Pancreas (tissue), 10 donors: Measurements from ENCODE around the gene ARHGAP26. TPM values are rescaled to one million over a fixed set of nuclear protein-coding genes. Genes with fewer than 3 reads are reported as not detected.
A peak's percentile ranks its signal among the peaks of the same experiment; 100 is the strongest.

Experiments used
- ATAC-seq, 4 donors: fragments of 200-7000 bp; cut with Tn5 transposase; one replicate each; pipeline versions ENCODE4 v1.8.0 to v1.9.1; 2020; ENCODE audit warnings: mild to moderate bottlenecking in 4 of 4, moderate library complexity in 4 of 4
- DNase-seq, 6 donors: peaks; one replicate each; pipeline ENCODE4 v3.0.0-alpha.2; 2020
- FAIRE-seq: peaks from 2 replicates; lab custom pipeline; 2012; peaks lifted over from hg19 to GRCh38; lab: Jason Lieb, UNC
- H3K27ac ChIP-seq, 4 donors: fragments of 200-600 bp; sonication (generic); 1 replicate in 3 of 4; 2 replicates in 1 of 4; pipeline versions ENCODE4 v1.5.0 to v1.8.0; 2020
- H3K27me3 ChIP-seq, 4 donors: fragments of 200-600 bp; one replicate each; pipeline ENCODE4 v1.8.0; 2021
- H3K36me3 ChIP-seq, 3 donors: fragments of 200-600 bp; sonication (generic) in 1 of 3; one replicate each; pipeline versions ENCODE4 v1.5.0 to v1.8.0; 2020 to 2021
- H3K4me1 ChIP-seq, 3 donors: fragments of 200-600 bp; one replicate each; pipeline ENCODE4 v1.8.0; 2021
- H3K4me3 ChIP-seq, 4 donors: fragments of 200-600 bp; sonication (generic) in 2 of 4; one replicate each; pipeline versions ENCODE4 v1.5.0 to v1.8.0; 2020 to 2021
- H3K9me3 ChIP-seq, 4 donors: fragments of 200-600 bp; one replicate each; pipeline ENCODE4 v1.8.0; 2021
- WGBS, 2 donors: extraction: QIAGEN DNeasy Blood & Tissue Kit; methylation state at CpG; one replicate each; pipeline ENCODE4 v1.1.7; 2013; 5-methylcytosine and 5-hydroxymethylcytosine counted together
- intact Hi-C, 3 donors: fragments of 100-400 bp; cut with DNase I; formaldehyde crosslinking; loops; one replicate each; pipeline versions ENCODE4 v1.11.1 to v1.14.2; 2022
- polyA plus RNA-seq, 2 donors: library from polyadenylated mRNA; stranded (reverse); fragments of 200-250 nt; gene quantifications; one replicate each; pipeline ENCODE4 v1.2.3, GENCODE V29; 2013
- total RNA-seq, 6 donors: library from RNA; stranded (reverse); fragmentation: NEBNext Ultra II Directional in 4 of 6; extraction: Animal tissue kit (Norgen Biotek cat#: 25700) in 4 of 6; gene quantifications; one replicate each; pipeline versions ENCODE4 v1.2.1 to v1.2.4, GENCODE V29; 2021 to 2023
- TF ChIP-seq, protein P1 (sequence below), 4 donors: fragments of 200-600 bp; sonication (generic) in 3 of 4; IDR thresholded peaks; one replicate each; pipeline versions ENCODE4 v1.5.0 to v1.8.0; 2021; ENCODE audit warnings: antibody characterized with exemption in 4 of 4
- donor health status: healthy with polysubstance abuse.
- donor health status: DM: no; HTN: no; CAD: no; lungs with moderate emphysema.
- donor health status: DM: no; HTN: no; CAD: no.
- donor health status: control.
- donor health status: control.
- donor health status: Bipolar disorder and iron deficiency.
- donor health status: DM: yes; HTN: yes; CAD: no.
- donor health status: DM: no; HTN: no; CAD: no.
- donor health status: DM: no; HTN: no; CAD: no.
- donor health status: DM: yes; HTN: yes; CAD: no.

The ARHGAP26 gene
- total and polyA plus RNA-seq, 8 donors = 3.0 to 28.1 (median 10.3) TPM

- no peak for FAIRE-seq
- Histone ChIP-seq H3K4me3 (no peak overlapping the region), H3K27me3 (no peaks in the 10 kb centered on the region), H3K27ac (no peak overlapping the region), H3K36me3 (no peaks in the 10 kb centered on the region), H3K4me1 (peaks cover 3 to 9% (median 3%) of the 10 kb centered on the region in 3 donors), H3K9me3 (no peaks in the 10 kb centered on the region)
- peak in 2 of 4 donors; percentile 29 to 36 for ATAC-seq
- intact Hi-C loops = no loop called here
- TF ChIP-seq, protein P1, sequence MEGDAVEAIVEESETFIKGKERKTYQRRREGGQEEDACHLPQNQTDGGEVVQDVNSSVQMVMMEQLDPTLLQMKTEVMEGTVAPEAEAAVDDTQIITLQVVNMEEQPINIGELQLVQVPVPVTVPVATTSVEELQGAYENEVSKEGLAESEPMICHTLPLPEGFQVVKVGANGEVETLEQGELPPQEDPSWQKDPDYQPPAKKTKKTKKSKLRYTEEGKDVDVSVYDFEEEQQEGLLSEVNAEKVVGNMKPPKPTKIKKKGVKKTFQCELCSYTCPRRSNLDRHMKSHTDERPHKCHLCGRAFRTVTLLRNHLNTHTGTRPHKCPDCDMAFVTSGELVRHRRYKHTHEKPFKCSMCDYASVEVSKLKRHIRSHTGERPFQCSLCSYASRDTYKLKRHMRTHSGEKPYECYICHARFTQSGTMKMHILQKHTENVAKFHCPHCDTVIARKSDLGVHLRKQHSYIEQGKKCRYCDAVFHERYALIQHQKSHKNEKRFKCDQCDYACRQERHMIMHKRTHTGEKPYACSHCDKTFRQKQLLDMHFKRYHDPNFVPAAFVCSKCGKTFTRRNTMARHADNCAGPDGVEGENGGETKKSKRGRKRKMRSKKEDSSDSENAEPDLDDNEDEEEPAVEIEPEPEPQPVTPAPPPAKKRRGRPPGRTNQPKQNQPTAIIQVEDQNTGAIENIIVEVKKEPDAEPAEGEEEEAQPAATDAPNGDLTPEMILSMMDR (IDR thresholded peaks at IDR 0.05) = no peak
- DNase-seq = no peak
- 89 to 93% methylated on average over 9 of the region's 9 CpGs for WGBS, 2 donors
These were observed 407.2 kb downstream of the ARHGAP26 start for GRCh38 chr5:143177263-143177983.

GRCh38 chr5:143179126-143179740 lies 409.1 kb downstream of the ARHGAP26 start:
- TF ChIP-seq, protein P1 (IDR thresholded peaks at IDR 0.05) = no peak
- intact Hi-C loops = no loop called here
- WGBS, 2 donors = 97 to 98% methylated on average over 6 of the region's 6 CpGs
- H3K27ac ChIP-seq = no peak overlapping the region
- ATAC-seq (no peak), DNase-seq (no peak), FAIRE-seq (no peak)
- no peaks in the 10 kb centered on the region for H3K27me3 ChIP-seq
- H3K4me1 ChIP-seq = peaks cover 10 to 20% (median 11%) of the 10 kb centered on the region in 3 donors
- H3K36me3 ChIP-seq = no peaks in the 10 kb centered on the region
- no peak overlapping the region for H3K4me3 ChIP-seq
- no peaks in the 10 kb centered on the region for H3K9me3 ChIP-seq

DNA sequence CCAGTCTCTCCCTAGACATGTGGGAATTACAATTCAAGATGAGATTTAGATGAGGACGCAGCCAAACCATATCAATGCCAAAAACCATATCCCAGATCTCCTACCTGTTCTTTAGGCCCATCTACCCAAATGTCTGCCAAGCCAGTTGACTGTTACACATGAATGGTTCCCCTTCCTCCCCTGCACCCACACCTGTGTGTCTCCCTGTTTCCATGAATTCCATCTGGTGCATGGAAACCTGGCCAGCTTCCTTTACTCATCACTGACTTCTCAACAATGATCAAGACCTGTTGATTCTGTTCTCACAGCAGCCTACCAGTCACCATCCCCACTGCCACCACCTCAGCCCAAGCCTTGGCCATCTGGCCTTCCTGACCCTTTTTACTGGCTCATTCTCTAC lies 410.6 kb downstream of the ARHGAP26 start:
- Histone ChIP-seq H3K36me3 (no peaks in the 10 kb centered on the region), H3K9me3 (no peaks in the 10 kb centered on the region), H3K4me1 (peaks cover 10 to 14% (median 11%) of the 10 kb centered on the region in 3 donors), H3K27ac (no peak overlapping the region), H3K27me3 (no peaks in the 10 kb centered on the region), H3K4me3 (no peak overlapping the region)
- FAIRE-seq (no peak), DNase-seq (no peak), ATAC-seq (no peak)
- intact Hi-C loops = no loop called here
- WGBS, 2 donors = 95 to 100% methylated on average over 1 of the region's 1 CpG
- TF ChIP-seq, protein P1 (IDR thresholded peaks at IDR 0.05) = no peak

DNA sequence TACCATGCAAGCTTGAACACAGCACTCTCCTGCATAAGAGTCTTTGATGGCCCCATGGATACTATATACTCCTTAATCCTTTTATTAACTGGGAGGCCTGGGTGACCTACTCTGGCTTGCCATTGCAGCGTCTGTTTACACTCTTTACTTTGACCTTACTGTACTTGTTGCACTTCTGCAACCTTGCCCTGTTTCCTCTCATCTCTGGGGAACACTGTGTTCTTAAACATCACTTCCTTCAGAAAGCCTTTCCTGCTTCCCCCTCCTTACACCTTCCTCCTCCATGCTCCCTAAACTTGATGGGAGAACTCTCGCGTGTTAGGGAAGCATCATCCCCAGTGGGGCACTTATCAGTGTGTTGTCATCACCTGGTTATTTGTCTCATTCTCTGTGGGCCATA lies 411.0 kb downstream of the ARHGAP26 start:
- Histone ChIP-seq H3K4me1 (peaks cover 10 to 14% (median 11%) of the 10 kb centered on the region in 3 donors), H3K9me3 (no peaks in the 10 kb centered on the region), H3K27ac (no peak overlapping the region), H3K36me3 (no peaks in the 10 kb centered on the region), H3K27me3 (no peaks in the 10 kb centered on the region), H3K4me3 (no peak overlapping the region)
- no peak for FAIRE-seq
- no peak for ATAC-seq
- DNase-seq = no peak
- 88 to 93% methylated on average over 3 of the region's 3 CpGs for WGBS, 2 donors
- intact Hi-C loops = no loop called here
- TF ChIP-seq, protein P1 (IDR thresholded peaks at IDR 0.05) = no peak

- no peak for FAIRE-seq
- Histone ChIP-seq H3K36me3 (no peaks in the 10 kb centered on the region), H3K27ac (no peak overlapping the region), H3K4me3 (no peak overlapping the region), H3K4me1 (peaks cover 10 to 14% (median 11%) of the 10 kb centered on the region in 3 donors), H3K27me3 (no peaks in the 10 kb centered on the region), H3K9me3 (no peaks in the 10 kb centered on the region)
- WGBS, 2 donors = 93 to 98% methylated on average over 3 of the region's 3 CpGs
- no peak for DNase-seq
- TF ChIP-seq, protein P1 (IDR thresholded peaks at IDR 0.05) = no peak
- intact Hi-C loops = no loop called here
- no peak for ATAC-seq
These were observed 411.9 kb downstream of the ARHGAP26 start for GRCh38 chr5:143182106-143182505.
